Measurements from ENCODE around the gene KRT84.

GRCh38 chr12:52364061-52364460 is 21.4 kb downstream of the KRT84 start:
- TF ChIP-seq POLR2AphosphoS5 (IDR thresholded peaks at IDR 0.05; ENCODE audit: low read depth, low read length), result no peak
- no peak for TF ChIP-seq POLR2A (IDR thresholded peaks at IDR 0.05; ENCODE audit: low read depth, low read length)
